ENCODE measurements around the gene PODXL. TPM values are rescaled to one million over a fixed set of nuclear protein-coding genes. Genes with fewer than 3 reads are reported as not detected.

The PODXL gene
- total and polyA plus RNA-seq, 10 of the 15 experiments (the other 5 are each of a cell fraction or from before 2014, with no cell fraction given): 0.04 to 1.8 (median 0.38) TPM

GRCh38 chr7:131546583-131547141 lies 9.8 kb downstream of the PODXL start (continued):
- TF ChIP-seq, protein P1, sequence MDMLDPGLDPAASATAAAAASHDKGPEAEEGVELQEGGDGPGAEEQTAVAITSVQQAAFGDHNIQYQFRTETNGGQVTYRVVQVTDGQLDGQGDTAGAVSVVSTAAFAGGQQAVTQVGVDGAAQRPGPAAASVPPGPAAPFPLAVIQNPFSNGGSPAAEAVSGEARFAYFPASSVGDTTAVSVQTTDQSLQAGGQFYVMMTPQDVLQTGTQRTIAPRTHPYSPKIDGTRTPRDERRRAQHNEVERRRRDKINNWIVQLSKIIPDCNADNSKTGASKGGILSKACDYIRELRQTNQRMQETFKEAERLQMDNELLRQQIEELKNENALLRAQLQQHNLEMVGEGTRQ (IDR thresholded peaks at IDR 0.05; ENCODE audit: borderline replicate concordance, low read depth, low read length): no peak

GRCh38 chr7:131546126-131546525 lies 10.3 kb downstream of the PODXL start:
- POLR2A ChIA-PET: no interaction called here
- Histone ChIP-seq H3K36me3 (ENCODE audit: control insufficient read depth in 2 of 2, insufficient read depth in 2 of 2, low read length in 1 of 2) (no peaks in the 10 kb centered on the region), H3K4me2 (ENCODE audit: control insufficient read depth, insufficient read depth) (no peak overlapping the region), H3K79me2 (ENCODE audit: control insufficient read depth, insufficient read depth, low read length) (no peaks in the 10 kb centered on the region), H3K27ac (ENCODE audit: control insufficient read depth, insufficient read depth) (no peak overlapping the region), H4K20me1 (ENCODE audit: control insufficient read depth, insufficient read depth) (no peaks in the 10 kb centered on the region), H3K4me1 (ENCODE audit: control insufficient read depth, insufficient read depth, low read length) (peaks cover 2% of the 10 kb centered on the region; the same call in 1 of the 2 replicates), H3K9me3 (replicated peaks; ENCODE audit: control insufficient read depth, insufficient read depth, low read length) (no peaks in the 10 kb centered on the region), H3K4me3 (no peak overlapping the region), H3K27me3 (replicated peaks in 1 of 2; ENCODE audit: control insufficient read depth in 2 of 2, insufficient read depth in 2 of 2, low read length in 1 of 2) (no peaks in the 10 kb centered on the region), H3K9ac (ENCODE audit: control insufficient read depth, insufficient read depth, low read length) (no peak overlapping the region), H2AFZ (ENCODE audit: control insufficient read depth, low read depth, low read length) (peak overlapping the region; percentile 19; the same call in 1 of the 2 replicates)
- in situ Hi-C loops (cut with MboI) (no loop called here), intact Hi-C loops (cut with micrococcal nuclease; ENCODE audit: unreplicated experiment) (loop anchor here (10.0 kb wide), 1 partner anchor 109 kb away; no protein-coding TSS in a partner anchor)
- FAIRE-seq: no peak
- SMC1A ChIA-PET (ENCODE audit: uncharacterized antibody, unreplicated experiment): interaction anchor here (0.6 to 1.4 kb wide), 3 partner anchors 13 to 109 kb away, joined by 4 to 5 read pairs (median 4); no protein-coding TSS in a partner anchor
- 66% methylated on average over 12 of the region's 12 CpGs for WGBS (ENCODE audit: insufficient coverage, insufficient replicate concordance, low lambda C conversion rate, missing lambda C conversion rate)
- no TSS peak for BruUV-seq (replicated peaks)
- peak; percentile 76 for ATAC-seq
- CTCF ChIA-PET: interaction anchor here (0.6 to 3.0 kb wide), 15 partner anchors 9 to 564 kb away, joined by 3 to 22 read pairs (median 3); no protein-coding TSS in a partner anchor
- TF ChIP-seq PBX3 (IDR thresholded peaks at IDR 0.05; ENCODE audit: insufficient replicate concordance, low read depth, low read length): no peak
- no peak for TF ChIP-seq ZZZ3 (IDR thresholded peaks at IDR 0.05; ENCODE audit: control insufficient read depth, insufficient read length, low read depth)
- TF ChIP-seq POU2F2 (IDR thresholded peaks at IDR 0.05; ENCODE audit: borderline replicate concordance, low read depth, low read length): no peak
- TF ChIP-seq, protein P2, sequence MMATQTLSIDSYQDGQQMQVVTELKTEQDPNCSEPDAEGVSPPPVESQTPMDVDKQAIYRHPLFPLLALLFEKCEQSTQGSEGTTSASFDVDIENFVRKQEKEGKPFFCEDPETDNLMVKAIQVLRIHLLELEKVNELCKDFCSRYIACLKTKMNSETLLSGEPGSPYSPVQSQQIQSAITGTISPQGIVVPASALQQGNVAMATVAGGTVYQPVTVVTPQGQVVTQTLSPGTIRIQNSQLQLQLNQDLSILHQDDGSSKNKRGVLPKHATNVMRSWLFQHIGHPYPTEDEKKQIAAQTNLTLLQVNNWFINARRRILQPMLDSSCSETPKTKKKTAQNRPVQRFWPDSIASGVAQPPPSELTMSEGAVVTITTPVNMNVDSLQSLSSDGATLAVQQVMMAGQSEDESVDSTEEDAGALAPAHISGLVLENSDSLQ (IDR thresholded peaks at IDR 0.05): no peak
- TF ChIP-seq NR2C2 (IDR thresholded peaks at IDR 0.05; ENCODE audit: borderline replicate concordance, control insufficient read depth, insufficient read length, low read depth): no peak
- TF ChIP-seq CBX3 (IDR thresholded peaks at IDR 0.05; ENCODE audit: borderline replicate concordance, low read depth): no peak
- no peak for TF ChIP-seq FOXK2 (IDR thresholded peaks at IDR 0.05)
- TF ChIP-seq ZSCAN29 (IDR thresholded peaks at IDR 0.05): no peak
- no peak for TF ChIP-seq BACH1 (IDR thresholded peaks at IDR 0.05; ENCODE audit: borderline replicate concordance)
- no peak for TF ChIP-seq CHD2 (IDR thresholded peaks at IDR 0.05; ENCODE audit: borderline replicate concordance, low read depth, low read length)
- no peak for TF ChIP-seq EP300 (IDR thresholded peaks at IDR 0.05; ENCODE audit: borderline replicate concordance in 1 of 2, control insufficient read depth in 1 of 2, low read depth in 2 of 2, low read length in 2 of 2)
- TF ChIP-seq, protein P3, sequence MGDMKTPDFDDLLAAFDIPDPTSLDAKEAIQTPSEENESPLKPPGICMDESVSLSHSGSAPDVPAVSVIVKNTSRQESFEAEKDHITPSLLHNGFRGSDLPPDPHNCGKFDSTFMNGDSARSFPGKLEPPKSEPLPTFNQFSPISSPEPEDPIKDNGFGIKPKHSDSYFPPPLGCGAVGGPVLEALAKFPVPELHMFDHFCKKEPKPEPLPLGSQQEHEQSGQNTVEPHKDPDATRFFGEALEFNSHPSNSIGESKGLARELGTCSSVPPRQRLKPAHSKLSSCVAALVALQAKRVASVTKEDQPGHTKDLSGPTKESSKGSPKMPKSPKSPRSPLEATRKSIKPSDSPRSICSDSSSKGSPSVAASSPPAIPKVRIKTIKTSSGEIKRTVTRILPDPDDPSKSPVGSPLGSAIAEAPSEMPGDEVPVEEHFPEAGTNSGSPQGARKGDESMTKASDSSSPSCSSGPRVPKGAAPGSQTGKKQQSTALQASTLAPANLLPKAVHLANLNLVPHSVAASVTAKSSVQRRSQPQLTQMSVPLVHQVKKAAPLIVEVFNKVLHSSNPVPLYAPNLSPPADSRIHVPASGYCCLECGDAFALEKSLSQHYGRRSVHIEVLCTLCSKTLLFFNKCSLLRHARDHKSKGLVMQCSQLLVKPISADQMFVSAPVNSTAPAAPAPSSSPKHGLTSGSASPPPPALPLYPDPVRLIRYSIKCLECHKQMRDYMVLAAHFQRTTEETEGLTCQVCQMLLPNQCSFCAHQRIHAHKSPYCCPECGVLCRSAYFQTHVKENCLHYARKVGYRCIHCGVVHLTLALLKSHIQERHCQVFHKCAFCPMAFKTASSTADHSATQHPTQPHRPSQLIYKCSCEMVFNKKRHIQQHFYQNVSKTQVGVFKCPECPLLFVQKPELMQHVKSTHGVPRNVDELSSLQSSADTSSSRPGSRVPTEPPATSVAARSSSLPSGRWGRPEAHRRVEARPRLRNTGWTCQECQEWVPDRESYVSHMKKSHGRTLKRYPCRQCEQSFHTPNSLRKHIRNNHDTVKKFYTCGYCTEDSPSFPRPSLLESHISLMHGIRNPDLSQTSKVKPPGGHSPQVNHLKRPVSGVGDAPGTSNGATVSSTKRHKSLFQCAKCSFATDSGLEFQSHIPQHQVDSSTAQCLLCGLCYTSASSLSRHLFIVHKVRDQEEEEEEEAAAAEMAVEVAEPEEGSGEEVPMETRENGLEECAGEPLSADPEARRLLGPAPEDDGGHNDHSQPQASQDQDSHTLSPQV (IDR thresholded peaks at IDR 0.05): no peak
- RAD21 ChIA-PET (ENCODE audit: unreplicated experiment): interaction anchor here (0.9 kb wide), 1 partner anchor 108 kb away, joined by 4 read pairs; no protein-coding TSS in a partner anchor
- DNase-seq (ENCODE audit: low read depth, low spot score): no peak
